GM23338 (cell line): ENCODE results near the gene SNX1. TPM values are rescaled to one million over a fixed set of nuclear protein-coding genes. Genes with fewer than 3 reads are reported as not detected.

Experiments used
- ATAC-seq: fragments of 200-7000 bp; cut with Tn5 transposase; 3 replicates; pipeline ENCODE4 v1.9.1; 2020
- DNase-seq: peaks from one replicate; pipeline ENCODE4 v3.0.0-alpha.2; 2015; ENCODE audit warnings: low spot score
- H2AFZ ChIP-seq: fragments of 200-600 bp; sonication (generic); 2 replicates; pipeline ENCODE4 v1.8.0; 2016; ENCODE audit warnings: antibody characterized with exemption, mild to moderate bottlenecking, moderate library complexity
- H3F3A ChIP-seq: fragments of 200-600 bp; sonication (generic); replicated peaks from 2 replicates; pipeline ENCODE4 v1.8.0; 2017; ENCODE audit warnings: antibody characterized with exemption, mixed run types, low read depth
- H3K27ac ChIP-seq: fragments of 200-600 bp; sonication (generic); 2 replicates; pipeline ENCODE4 v1.6.1; 2016; ENCODE audit warnings: low read depth
- H3K27me3 ChIP-seq: fragments of 200-600 bp; sonication (generic); 2 replicates; pipeline ENCODE4 v1.8.0; 2016; ENCODE audit warnings: mild to moderate bottlenecking, mixed run types, moderate library complexity; ENCODE audit not compliant: insufficient read depth
- H3K36me3 ChIP-seq: fragments of 200-600 bp; sonication (generic); 2 replicates; pipeline ENCODE4 v1.8.0; 2016; ENCODE audit warnings: mild to moderate bottlenecking; ENCODE audit not compliant: insufficient read depth
- H3K4me1 ChIP-seq: fragments of 200-600 bp; sonication (generic); 2 replicates; pipeline ENCODE4 v1.8.0; 2016; ENCODE audit warnings: mild to moderate bottlenecking, moderate library complexity; ENCODE audit not compliant: insufficient read depth
- H3K4me2 ChIP-seq: fragments of 200-600 bp; sonication (generic); 2 replicates; pipeline ENCODE4 v1.7.1; 2017; ENCODE audit warnings: mixed run types
- H3K4me3 ChIP-seq: fragments of 200-600 bp; sonication (generic); 2 replicates; pipeline ENCODE4 v1.6.1; 2016; ENCODE audit warnings: mixed run types
- H3K79me2 ChIP-seq: fragments of 200-600 bp; sonication (generic); replicated peaks from 2 replicates; pipeline ENCODE4 v1.8.0; 2017; ENCODE audit warnings: mild to moderate bottlenecking; ENCODE audit not compliant: insufficient read depth
- H3K9me2 ChIP-seq: fragments of 200-600 bp; sonication (generic); 2 replicates; pipeline ENCODE4 v1.8.0; 2017; ENCODE audit not compliant: insufficient read depth
- H4K20me1 ChIP-seq: fragments of 200-600 bp; sonication (generic); replicated peaks from 2 replicates; pipeline ENCODE4 v1.8.0; 2017; ENCODE audit warnings: mild to moderate bottlenecking; ENCODE audit not compliant: insufficient read depth
- H3K27ac Mint-ChIP-seq: 2 replicates; pipeline ENCODE4 v1.8.0; 2020; ENCODE audit warnings: inconsistent platforms, mild to moderate bottlenecking, moderate library complexity, mixed read lengths
- H3K27me3 Mint-ChIP-seq: 3 replicates; pipeline ENCODE4 v1.8.0; 2022; ENCODE audit warnings: low read depth, mild to moderate bottlenecking, moderate library complexity, mixed read lengths, inconsistent platforms; ENCODE audit not compliant: insufficient read depth, poor library complexity
- H3K36me3 Mint-ChIP-seq: 3 replicates; pipeline ENCODE4 v1.8.0; 2021; ENCODE audit warnings: low read depth, mild to moderate bottlenecking, inconsistent platforms, moderate library complexity, mixed read lengths
- H3K4me1 Mint-ChIP-seq: 3 replicates; pipeline ENCODE4 v1.8.0; 2020; ENCODE audit warnings: mild to moderate bottlenecking, inconsistent platforms, mixed read lengths
- H3K4me3 Mint-ChIP-seq: 3 replicates; pipeline ENCODE4 v1.8.0; 2021; ENCODE audit warnings: moderate library complexity, mild to moderate bottlenecking, inconsistent platforms, mixed read lengths
- H3K9me3 Mint-ChIP-seq: 3 replicates; pipeline ENCODE4 v1.8.0; 2020; ENCODE audit warnings: moderate library complexity, mild to moderate bottlenecking, inconsistent platforms, mixed read lengths
- CREB1 ChIP-seq: fragments of 250-450 bp; sonication (Bioruptor Pico); IDR thresholded peaks from 2 replicates; pipeline ENCODE4 v1.5.0; 2020; ENCODE audit warnings: low read depth, mild to moderate bottlenecking, moderate library complexity
- CTCF ChIP-seq, 2 experiments: fragments of 200-600 bp in 1 of 2; sonication (generic) in 1 of 2; conservative IDR thresholded peaks; 2 replicates each; pipeline versions ENCODE4 v1.5.1 to v1.6.1; 2016 to 2017; ENCODE audit warnings: antibody characterized with exemption in 2 of 2, low read depth in 2 of 2, mild to moderate bottlenecking in 2 of 2, moderate library complexity in 1 of 2
- ETS1 ChIP-seq: IDR thresholded peaks from 2 replicates; pipeline ENCODE4 v1.6.1; 2016; ENCODE audit warnings: antibody characterized with exemption
- EZH2 ChIP-seq: fragments of 200-600 bp; sonication (generic); IDR thresholded peaks from one replicate; pipeline ENCODE4 v1.8.0; 2017; ENCODE audit warnings: antibody characterized with exemption, mild to moderate bottlenecking, low read depth; ENCODE audit not compliant: unreplicated experiment
- EZH2phosphoT487 ChIP-seq: fragments of 200-600 bp; sonication (generic); IDR thresholded peaks from one replicate; pipeline ENCODE4 v1.8.1; 2018; ENCODE audit warnings: antibody characterized with exemption; ENCODE audit not compliant: unreplicated experiment
- JUNB ChIP-seq: IDR thresholded peaks from one replicate; pipeline ENCODE4 v1.6.1; 2016; ENCODE audit warnings: antibody characterized with exemption; ENCODE audit not compliant: unreplicated experiment
- NANOG ChIP-seq: IDR thresholded peaks from 2 replicates; pipeline ENCODE4 v1.6.1; 2016; ENCODE audit warnings: antibody characterized with exemption, borderline replicate concordance
- POLR2AphosphoS5 ChIP-seq: IDR thresholded peaks from 2 replicates; pipeline ENCODE4 v1.6.1; 2016; ENCODE audit warnings: antibody characterized with exemption, low read depth
- REST ChIP-seq: IDR thresholded peaks from one replicate; pipeline ENCODE4 v1.6.1; 2018; ENCODE audit warnings: antibody characterized with exemption; ENCODE audit not compliant: unreplicated experiment
- STAT1 ChIP-seq: IDR thresholded peaks from one replicate; pipeline ENCODE4 v1.6.1; 2016; ENCODE audit warnings: antibody characterized with exemption; ENCODE audit not compliant: unreplicated experiment
- ZNF114 ChIP-seq: fragments of 250-450 bp; sonication (Bioruptor Pico); IDR thresholded peaks from 2 replicates; pipeline ENCODE4 v1.5.0; 2020; ENCODE audit warnings: mild to moderate bottlenecking, moderate library complexity
- ZNF331 ChIP-seq: fragments of 250-450 bp; sonication (Bioruptor Pico); IDR thresholded peaks from 2 replicates; pipeline ENCODE4 v1.5.0; 2020; ENCODE audit warnings: low read depth, mild to moderate bottlenecking, moderate library complexity
- polyA plus RNA-seq: library from polyadenylated mRNA; unstranded; fragments of >200 nt; fragmentation: Nextera tagmentation; extraction: Ambion mirVana; gene quantifications from 2 replicates; pipeline ENCODE4 v1.2.1, GENCODE V29; 2016
- total RNA-seq: library from RNA; depleted of rRNA; stranded (reverse); fragments of >200 nt; shearing (Covaris generic); gene quantifications from 2 replicates; pipeline ENCODE4 v1.2.3, GENCODE V29; 2014
- TF ChIP-seq, protein P1 (sequence below): fragments of 250-450 bp; sonication (Bioruptor Pico); IDR thresholded peaks from 2 replicates; pipeline ENCODE4 v1.5.0; 2020; ENCODE audit warnings: mild to moderate bottlenecking, moderate library complexity

SNX1 gene
- total and polyA plus RNA-seq, 2 experiments from 2014 or later: 33.3 to 33.8 TPM

DNA sequence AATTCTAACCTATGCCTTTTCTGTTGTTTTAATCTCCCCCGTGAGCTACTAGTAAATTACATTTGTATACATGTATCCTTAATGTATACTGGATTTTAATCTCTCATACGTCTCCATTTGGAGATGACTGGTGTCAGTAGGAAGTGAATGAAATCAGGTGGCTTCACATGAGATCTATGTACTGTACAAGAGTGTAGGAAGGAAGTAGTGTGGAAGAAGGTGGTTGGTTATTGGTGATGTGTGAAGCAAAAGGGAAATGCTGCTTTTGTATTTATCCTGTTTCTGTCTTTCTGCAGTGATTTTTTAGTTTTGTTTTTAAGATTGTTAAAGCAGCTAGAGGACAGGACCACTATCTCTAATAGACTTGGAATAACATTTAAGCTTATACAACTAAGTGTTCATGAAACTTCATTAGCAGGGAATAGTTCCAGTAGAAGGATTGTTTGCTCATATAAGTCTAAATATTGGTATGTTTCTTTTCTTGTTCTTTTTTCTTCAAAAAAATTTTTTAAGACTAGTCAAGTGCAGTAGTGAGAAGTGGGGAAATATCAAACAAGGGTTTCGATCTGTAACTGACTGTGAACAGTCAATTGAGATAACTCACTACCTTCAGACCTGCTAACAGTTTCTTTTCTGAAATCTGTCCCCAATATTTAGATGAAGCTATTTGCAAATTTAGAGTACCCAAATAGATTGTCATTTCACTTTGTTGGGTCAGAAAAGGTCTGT is 15.3 kb downstream of the SNX1 start:
- Mint-ChIP-seq H3K27me3 (peaks cover 2% of the 10 kb centered on the region), H3K9me3 (no peaks in the 10 kb centered on the region), H3K27ac (no peak overlapping the region), H3K36me3 (peaks cover 19% of the 10 kb centered on the region; the same call in 2 of the 3 replicates), H3K4me3 (no peak overlapping the region), H3K4me1 (peaks cover 9% of the 10 kb centered on the region; the same call in 2 of the 3 replicates)
- ATAC-seq (no peak), DNase-seq (no peak)
- no peak overlapping the region for H3K27ac ChIP-seq
- no peaks in the 10 kb centered on the region for H3K9me2 ChIP-seq
- H4K20me1 ChIP-seq: no peaks in the 10 kb centered on the region; the same call in 1 of the 2 replicates
- H2AFZ ChIP-seq: no peak overlapping the region
- no peaks in the 10 kb centered on the region for H3K36me3 ChIP-seq
- peaks cover 26% of the 10 kb centered on the region for H3K79me2 ChIP-seq
- H3K4me1 ChIP-seq: no peaks in the 10 kb centered on the region
- H3K4me2 ChIP-seq: no peak overlapping the region
- TF ChIP-seq EZH2 (no peak), CTCF (conservative IDR thresholded peaks at IDR 0.05; ENCODE audit: low read depth in 2 of 2) (no peak), NANOG (no peak), ZNF114 (CRISPR knock-in tag) (no peak), CREB1 (no peak), REST (no peak), EZH2phosphoT487 (no peak), ZNF331 (CRISPR knock-in tag) (no peak), JUNB (no peak), ETS1 (no peak), STAT1 (no peak), POLR2AphosphoS5 (no peak)
- TF ChIP-seq, protein P1, sequence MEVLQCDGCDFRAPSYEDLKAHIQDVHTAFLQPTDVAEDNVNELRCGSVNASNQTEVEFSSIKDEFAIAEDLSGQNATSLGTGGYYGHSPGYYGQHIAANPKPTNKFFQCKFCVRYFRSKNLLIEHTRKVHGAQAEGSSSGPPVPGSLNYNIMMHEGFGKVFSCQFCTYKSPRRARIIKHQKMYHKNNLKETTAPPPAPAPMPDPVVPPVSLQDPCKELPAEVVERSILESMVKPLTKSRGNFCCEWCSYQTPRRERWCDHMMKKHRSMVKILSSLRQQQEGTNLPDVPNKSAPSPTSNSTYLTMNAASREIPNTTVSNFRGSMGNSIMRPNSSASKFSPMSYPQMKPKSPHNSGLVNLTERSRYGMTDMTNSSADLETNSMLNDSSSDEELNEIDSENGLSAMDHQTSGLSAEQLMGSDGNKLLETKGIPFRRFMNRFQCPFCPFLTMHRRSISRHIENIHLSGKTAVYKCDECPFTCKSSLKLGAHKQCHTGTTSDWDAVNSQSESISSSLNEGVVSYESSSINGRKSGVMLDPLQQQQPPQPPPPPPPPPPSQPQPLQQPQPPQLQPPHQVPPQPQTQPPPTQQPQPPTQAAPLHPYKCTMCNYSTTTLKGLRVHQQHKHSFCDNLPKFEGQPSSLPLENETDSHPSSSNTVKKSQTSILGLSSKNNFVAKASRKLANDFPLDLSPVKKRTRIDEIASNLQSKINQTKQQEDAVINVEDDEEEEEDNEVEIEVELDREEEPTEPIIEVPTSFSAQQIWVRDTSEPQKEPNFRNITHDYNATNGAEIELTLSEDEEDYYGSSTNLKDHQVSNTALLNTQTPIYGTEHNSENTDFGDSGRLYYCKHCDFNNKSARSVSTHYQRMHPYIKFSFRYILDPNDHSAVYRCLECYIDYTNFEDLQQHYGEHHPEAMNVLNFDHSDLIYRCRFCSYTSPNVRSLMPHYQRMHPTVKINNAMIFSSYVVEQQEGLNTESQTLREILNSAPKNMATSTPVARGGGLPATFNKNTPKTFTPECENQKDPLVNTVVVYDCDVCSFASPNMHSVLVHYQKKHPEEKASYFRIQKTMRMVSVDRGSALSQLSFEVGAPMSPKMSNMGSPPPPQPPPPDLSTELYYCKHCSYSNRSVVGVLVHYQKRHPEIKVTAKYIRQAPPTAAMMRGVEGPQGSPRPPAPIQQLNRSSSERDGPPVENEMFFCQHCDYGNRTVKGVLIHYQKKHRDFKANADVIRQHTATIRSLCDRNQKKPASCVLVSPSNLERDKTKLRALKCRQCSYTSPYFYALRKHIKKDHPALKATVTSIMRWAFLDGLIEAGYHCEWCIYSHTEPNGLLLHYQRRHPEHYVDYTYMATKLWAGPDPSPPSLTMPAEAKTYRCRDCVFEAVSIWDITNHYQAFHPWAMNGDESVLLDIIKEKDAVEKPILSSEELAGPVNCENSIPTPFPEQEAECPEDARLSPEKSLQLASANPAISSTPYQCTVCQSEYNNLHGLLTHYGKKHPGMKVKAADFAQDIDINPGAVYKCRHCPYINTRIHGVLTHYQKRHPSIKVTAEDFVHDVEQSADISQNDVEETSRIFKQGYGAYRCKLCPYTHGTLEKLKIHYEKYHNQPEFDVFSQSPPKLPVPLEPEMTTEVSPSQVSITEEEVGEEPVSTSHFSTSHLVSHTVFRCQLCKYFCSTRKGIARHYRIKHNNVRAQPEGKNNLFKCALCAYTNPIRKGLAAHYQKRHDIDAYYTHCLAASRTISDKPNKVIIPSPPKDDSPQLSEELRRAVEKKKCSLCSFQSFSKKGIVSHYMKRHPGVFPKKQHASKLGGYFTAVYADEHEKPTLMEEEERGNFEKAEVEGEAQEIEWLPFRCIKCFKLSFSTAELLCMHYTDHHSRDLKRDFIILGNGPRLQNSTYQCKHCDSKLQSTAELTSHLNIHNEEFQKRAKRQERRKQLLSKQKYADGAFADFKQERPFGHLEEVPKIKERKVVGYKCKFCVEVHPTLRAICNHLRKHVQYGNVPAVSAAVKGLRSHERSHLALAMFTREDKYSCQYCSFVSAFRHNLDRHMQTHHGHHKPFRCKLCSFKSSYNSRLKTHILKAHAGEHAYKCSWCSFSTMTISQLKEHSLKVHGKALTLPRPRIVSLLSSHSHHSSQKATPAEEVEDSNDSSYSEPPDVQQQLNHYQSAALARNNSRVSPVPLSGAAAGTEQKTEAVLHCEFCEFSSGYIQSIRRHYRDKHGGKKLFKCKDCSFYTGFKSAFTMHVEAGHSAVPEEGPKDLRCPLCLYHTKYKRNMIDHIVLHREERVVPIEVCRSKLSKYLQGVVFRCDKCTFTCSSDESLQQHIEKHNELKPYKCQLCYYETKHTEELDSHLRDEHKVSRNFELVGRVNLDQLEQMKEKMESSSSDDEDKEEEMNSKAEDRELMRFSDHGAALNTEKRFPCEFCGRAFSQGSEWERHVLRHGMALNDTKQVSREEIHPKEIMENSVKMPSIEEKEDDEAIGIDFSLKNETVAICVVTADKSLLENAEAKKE (CRISPR knock-in tag): no peak
- no peaks in the 10 kb centered on the region for H3F3A ChIP-seq
- H3K27me3 ChIP-seq: no peaks in the 10 kb centered on the region
- no peak overlapping the region for H3K4me3 ChIP-seq
